ENCODE measurements around the gene GSK3B.

The GSK3B gene

DNA sequence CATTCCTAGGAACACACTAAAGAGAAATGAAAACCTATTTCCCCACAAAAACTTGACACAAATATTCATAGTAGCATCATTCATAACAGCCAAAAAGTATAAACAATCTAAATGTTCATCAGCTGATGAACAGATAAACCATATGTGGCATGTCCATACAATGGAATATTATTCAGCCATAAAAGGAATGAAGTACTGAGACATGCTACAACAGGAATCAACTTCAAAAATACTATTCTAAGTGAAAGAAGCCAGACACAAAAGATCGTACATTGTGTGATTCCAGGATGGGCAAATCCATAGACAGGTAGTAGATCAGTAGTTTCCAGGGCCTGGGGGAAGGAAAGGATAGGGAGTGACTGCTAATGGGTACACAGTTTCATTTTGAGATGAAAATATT lies 118.0 kb downstream of the GSK3B start:
- H3K27me3 ChIP-seq = no peaks in the 10 kb centered on the region
- no peak for DNase-seq
- H3K4me3 ChIP-seq (ENCODE audit: low read depth, low read length) = no peak overlapping the region
- TF ChIP-seq, protein P1, sequence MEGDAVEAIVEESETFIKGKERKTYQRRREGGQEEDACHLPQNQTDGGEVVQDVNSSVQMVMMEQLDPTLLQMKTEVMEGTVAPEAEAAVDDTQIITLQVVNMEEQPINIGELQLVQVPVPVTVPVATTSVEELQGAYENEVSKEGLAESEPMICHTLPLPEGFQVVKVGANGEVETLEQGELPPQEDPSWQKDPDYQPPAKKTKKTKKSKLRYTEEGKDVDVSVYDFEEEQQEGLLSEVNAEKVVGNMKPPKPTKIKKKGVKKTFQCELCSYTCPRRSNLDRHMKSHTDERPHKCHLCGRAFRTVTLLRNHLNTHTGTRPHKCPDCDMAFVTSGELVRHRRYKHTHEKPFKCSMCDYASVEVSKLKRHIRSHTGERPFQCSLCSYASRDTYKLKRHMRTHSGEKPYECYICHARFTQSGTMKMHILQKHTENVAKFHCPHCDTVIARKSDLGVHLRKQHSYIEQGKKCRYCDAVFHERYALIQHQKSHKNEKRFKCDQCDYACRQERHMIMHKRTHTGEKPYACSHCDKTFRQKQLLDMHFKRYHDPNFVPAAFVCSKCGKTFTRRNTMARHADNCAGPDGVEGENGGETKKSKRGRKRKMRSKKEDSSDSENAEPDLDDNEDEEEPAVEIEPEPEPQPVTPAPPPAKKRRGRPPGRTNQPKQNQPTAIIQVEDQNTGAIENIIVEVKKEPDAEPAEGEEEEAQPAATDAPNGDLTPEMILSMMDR (IDR thresholded peaks at IDR 0.05; ENCODE audit: low read depth, low read length) = no peak
- no peaks in the 10 kb centered on the region; the same call in 1 of the 2 replicates for H3K4me1 ChIP-seq
- no peaks in the 10 kb centered on the region for H3K9me3 ChIP-seq
- H3K36me3 ChIP-seq = no peaks in the 10 kb centered on the region

- Histone ChIP-seq H3K4me1 (no peaks in the 10 kb centered on the region; the same call in 1 of the 2 replicates), H3K4me3 (ENCODE audit: low read depth, low read length) (no peak overlapping the region), H3K27me3 (no peaks in the 10 kb centered on the region), H3K9me3 (no peaks in the 10 kb centered on the region), H3K36me3 (no peaks in the 10 kb centered on the region)
- TF ChIP-seq, protein P1 (IDR thresholded peaks at IDR 0.05; ENCODE audit: low read depth, low read length) = no peak
- DNase-seq = no peak
Measured at GRCh38 chr3:119974656-119975055, 119.6 kb downstream of the GSK3B start.

DNA sequence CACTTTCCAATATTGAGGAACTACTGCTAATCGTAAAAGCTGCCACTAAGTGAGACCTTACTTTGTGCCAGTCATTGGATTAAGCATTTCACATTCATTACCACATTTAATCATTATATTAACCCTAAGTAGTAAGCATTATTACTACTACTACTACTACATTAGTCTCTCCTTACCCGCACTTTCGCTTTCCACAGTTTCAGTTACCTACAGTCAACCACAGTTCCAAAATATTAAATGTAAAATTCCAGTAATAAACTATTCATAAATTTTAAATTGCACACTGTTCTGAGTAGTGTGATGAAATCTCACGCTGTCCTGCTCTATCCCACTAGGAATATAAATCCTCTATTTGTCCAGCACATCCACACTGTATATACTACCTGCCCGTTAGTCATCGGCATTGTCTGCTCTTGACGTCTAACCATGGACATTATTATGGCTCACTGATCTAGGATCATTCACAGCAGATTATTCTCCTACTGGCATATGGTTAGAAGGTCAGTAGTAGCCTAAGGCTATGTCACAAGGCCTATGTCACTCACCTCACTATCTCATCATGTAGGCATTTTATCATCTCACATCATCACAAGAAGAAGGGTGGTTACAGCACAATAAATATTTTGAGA lies 121.1 kb downstream of the GSK3B start:
- TF ChIP-seq, protein P1 (IDR thresholded peaks at IDR 0.05; ENCODE audit: low read depth, low read length) = no peak
- Histone ChIP-seq H3K36me3 (no peaks in the 10 kb centered on the region), H3K4me3 (ENCODE audit: low read depth, low read length) (no peak overlapping the region), H3K27me3 (no peaks in the 10 kb centered on the region), H3K9me3 (no peaks in the 10 kb centered on the region), H3K4me1 (no peaks in the 10 kb centered on the region; the same call in 1 of the 2 replicates)
- DNase-seq = no peak

GRCh38 chr3:119969759-119970158 lies 124.5 kb downstream of the GSK3B start:
- Histone ChIP-seq H3K9me3 (no peaks in the 10 kb centered on the region), H3K4me1 (no peaks in the 10 kb centered on the region; the same call in 1 of the 2 replicates), H3K4me3 (ENCODE audit: low read depth, low read length) (no peak overlapping the region), H3K36me3 (no peaks in the 10 kb centered on the region), H3K27me3 (no peaks in the 10 kb centered on the region)
- DNase-seq = no peak
- TF ChIP-seq, protein P1 (IDR thresholded peaks at IDR 0.05; ENCODE audit: low read depth, low read length) = no peak

- no peaks in the 10 kb centered on the region for H3K36me3 ChIP-seq
- H3K4me1 ChIP-seq = no peaks in the 10 kb centered on the region
- H3K27me3 ChIP-seq = no peaks in the 10 kb centered on the region
- no peaks in the 10 kb centered on the region for H3K9me3 ChIP-seq
- TF ChIP-seq, protein P1 (IDR thresholded peaks at IDR 0.05; ENCODE audit: low read depth, low read length) = no peak
- no peak overlapping the region for H3K4me3 ChIP-seq (ENCODE audit: low read depth, low read length)
- DNase-seq = no peak
Measured at GRCh38 chr3:119967353-119968006, 126.8 kb downstream of the GSK3B start.

- TF ChIP-seq, protein P1 (IDR thresholded peaks at IDR 0.05; ENCODE audit: low read depth, low read length) = no peak
- Histone ChIP-seq H3K27me3 (no peaks in the 10 kb centered on the region), H3K4me1 (no peaks in the 10 kb centered on the region), H3K4me3 (ENCODE audit: low read depth, low read length) (no peak overlapping the region), H3K9me3 (no peaks in the 10 kb centered on the region), H3K36me3 (no peaks in the 10 kb centered on the region)
- no peak for DNase-seq
Measured at GRCh38 chr3:119965692-119966091, 128.6 kb downstream of the GSK3B start.

All from BE2C (cell line).